DOHH2 (cell line): ENCODE data around the gene LBHD1.

Source experiments
- H3F3A ChIP-seq: fragments of 200-600 bp; sonication (generic), shearing (Covaris generic); 2 replicates; pipeline ENCODE4 v1.6.0; 2016; ENCODE audit warnings: antibody characterized with exemption, mild to moderate bottlenecking; ENCODE audit not compliant: control insufficient read depth, insufficient read depth
- H3K27ac ChIP-seq: fragments of 200-600 bp; sonication (generic); 2 replicates; pipeline ENCODE4 v1.5.1; 2014; ENCODE audit warnings: low read depth, mild to moderate bottlenecking, low read length, moderate library complexity
- H3K27me3 ChIP-seq: fragments of 200-600 bp; sonication (generic); 2 replicates; pipeline ENCODE4 v1.6.1; 2014; ENCODE audit warnings: mild to moderate bottlenecking, low read length, mixed read lengths; ENCODE audit not compliant: control insufficient read depth
- H3K36me3 ChIP-seq: fragments of 200-600 bp; sonication (generic); 2 replicates; pipeline ENCODE4 v1.6.1; 2014; ENCODE audit warnings: mild to moderate bottlenecking, low read length, moderate library complexity, mixed read lengths; ENCODE audit not compliant: control insufficient read depth
- H3K4me1 ChIP-seq: fragments of 200-600 bp; sonication (generic); 2 replicates; pipeline ENCODE4 v1.6.1; 2014; ENCODE audit warnings: mild to moderate bottlenecking, low read length, mixed read lengths; ENCODE audit not compliant: control insufficient read depth
- H3K4me2 ChIP-seq: fragments of 200-600 bp; sonication (generic); 2 replicates; pipeline ENCODE4 v1.6.0; 2014; ENCODE audit warnings: mild to moderate bottlenecking, low read length, moderate library complexity
- H3K4me3 ChIP-seq: fragments of 200-600 bp; sonication (generic); 2 replicates; pipeline ENCODE4 v1.5.1; 2014; ENCODE audit warnings: mild to moderate bottlenecking, low read length, mixed read lengths
- H3K79me2 ChIP-seq: fragments of 200-600 bp; sonication (generic); 2 replicates; pipeline ENCODE4 v1.6.1; 2014; ENCODE audit warnings: mild to moderate bottlenecking, low read length, mixed read lengths; ENCODE audit not compliant: control insufficient read depth
- H3K9me2 ChIP-seq: fragments of 200-600 bp; sonication (generic); replicated peaks from 2 replicates; pipeline ENCODE4 v1.6.1; 2014; ENCODE audit warnings: mild to moderate bottlenecking, low read length, mixed read lengths; ENCODE audit not compliant: control insufficient read depth
- H3K9me3 ChIP-seq: fragments of 200-600 bp; sonication (generic); 2 replicates; pipeline ENCODE4 v1.6.1; 2014; ENCODE audit warnings: antibody characterized with exemption, low read length, mixed read lengths; ENCODE audit not compliant: control insufficient read depth, insufficient read depth
- H4K20me1 ChIP-seq: fragments of 200-600 bp; sonication (generic); 2 replicates; pipeline ENCODE4 v1.6.0; 2014; ENCODE audit warnings: low read depth, mild to moderate bottlenecking, antibody characterized with exemption, low read length, moderate library complexity; ENCODE audit not compliant: control insufficient read depth, insufficient read depth
- CTCF ChIP-seq: fragments of 200-600 bp; sonication (generic); IDR thresholded peaks from one replicate; pipeline ENCODE4 v1.5.1; 2014; ENCODE audit warnings: antibody characterized with exemption, mild to moderate bottlenecking, low read depth, low read length; ENCODE audit not compliant: poor library complexity, severe bottlenecking
- EZH2phosphoT487 ChIP-seq: fragments of 200-600 bp; sonication (generic); IDR thresholded peaks from 2 replicates; pipeline ENCODE4 v1.6.1; 2017; ENCODE audit warnings: borderline replicate concordance, mild to moderate bottlenecking, antibody characterized with exemption, low read length, moderate library complexity, mixed read lengths

The LBHD1 gene

GRCh38 chr11:62646825-62647608 is 25.1 kb downstream of the LBHD1 start:
- Histone ChIP-seq H3K9me3 (no peaks in the 10 kb centered on the region), H3F3A (no peaks in the 10 kb centered on the region), H3K79me2 (peaks cover 84% of the 10 kb centered on the region), H3K4me3 (peak overlapping the region; percentile 7; the same call in 1 of the 2 replicates), H3K4me2 (peak overlapping the region; percentile 35), H3K4me1 (peaks cover 37% of the 10 kb centered on the region), H3K36me3 (peaks cover 69% of the 10 kb centered on the region), H3K9me2 (no peaks in the 10 kb centered on the region), H4K20me1 (peaks cover 3% of the 10 kb centered on the region; the same call in 1 of the 2 replicates), H3K27ac (no peak overlapping the region), H3K27me3 (no peaks in the 10 kb centered on the region)
- TF ChIP-seq CTCF (no peak), EZH2phosphoT487 (no peak)

GRCh38 chr11:62645946-62646824 is 25.9 kb downstream of the LBHD1 start, which contains the start of gene GANAB:
TSS of gene GANAB (minus strand) at chr11:62646613. CDS start at chr11:62646599, 14 bp downstream.
- peaks cover 84% of the 10 kb centered on the region for H3K79me2 ChIP-seq
- peaks cover 29% of the 10 kb centered on the region for H3K4me1 ChIP-seq
- peaks cover 72% of the 10 kb centered on the region for H3K36me3 ChIP-seq
- H4K20me1 ChIP-seq: peaks cover 3% of the 10 kb centered on the region; the same call in 1 of the 2 replicates
- no peaks in the 10 kb centered on the region for H3K9me3 ChIP-seq
- H3K4me3 ChIP-seq: peak within 1 kb of the TSS; percentile 97
- no peaks in the 10 kb centered on the region for H3K9me2 ChIP-seq
- no peaks in the 10 kb centered on the region for H3K27me3 ChIP-seq
- TF ChIP-seq CTCF (no peak), EZH2phosphoT487 (no peak)
- no peaks in the 10 kb centered on the region for H3F3A ChIP-seq
- peak within 1 kb of the TSS; percentile 87 for H3K4me2 ChIP-seq
- peak within 1 kb of the TSS; percentile 78 for H3K27ac ChIP-seq

GRCh38 chr11:62645671-62645945 is 26.5 kb downstream of the LBHD1 start:
- TF ChIP-seq EZH2phosphoT487 (no peak), CTCF (no peak)
- no peaks in the 10 kb centered on the region for H3K27me3 ChIP-seq
- H3F3A ChIP-seq: no peaks in the 10 kb centered on the region
- H3K27ac ChIP-seq: peak overlapping the region; percentile 78
- H3K36me3 ChIP-seq: peaks cover 73% of the 10 kb centered on the region
- peaks cover 3% of the 10 kb centered on the region; the same call in 1 of the 2 replicates for H4K20me1 ChIP-seq
- peak overlapping the region; percentile 97 for H3K4me3 ChIP-seq
- peaks cover 84% of the 10 kb centered on the region for H3K79me2 ChIP-seq
- H3K9me3 ChIP-seq: no peaks in the 10 kb centered on the region
- H3K9me2 ChIP-seq: no peaks in the 10 kb centered on the region
- H3K4me1 ChIP-seq: peaks cover 26% of the 10 kb centered on the region
- H3K4me2 ChIP-seq: peak overlapping the region; percentile 87
